ENCODE measurements around the gene UVRAG.
A peak's percentile ranks its signal among the peaks of the same experiment; 100 is the strongest.

UVRAG gene

DNA sequence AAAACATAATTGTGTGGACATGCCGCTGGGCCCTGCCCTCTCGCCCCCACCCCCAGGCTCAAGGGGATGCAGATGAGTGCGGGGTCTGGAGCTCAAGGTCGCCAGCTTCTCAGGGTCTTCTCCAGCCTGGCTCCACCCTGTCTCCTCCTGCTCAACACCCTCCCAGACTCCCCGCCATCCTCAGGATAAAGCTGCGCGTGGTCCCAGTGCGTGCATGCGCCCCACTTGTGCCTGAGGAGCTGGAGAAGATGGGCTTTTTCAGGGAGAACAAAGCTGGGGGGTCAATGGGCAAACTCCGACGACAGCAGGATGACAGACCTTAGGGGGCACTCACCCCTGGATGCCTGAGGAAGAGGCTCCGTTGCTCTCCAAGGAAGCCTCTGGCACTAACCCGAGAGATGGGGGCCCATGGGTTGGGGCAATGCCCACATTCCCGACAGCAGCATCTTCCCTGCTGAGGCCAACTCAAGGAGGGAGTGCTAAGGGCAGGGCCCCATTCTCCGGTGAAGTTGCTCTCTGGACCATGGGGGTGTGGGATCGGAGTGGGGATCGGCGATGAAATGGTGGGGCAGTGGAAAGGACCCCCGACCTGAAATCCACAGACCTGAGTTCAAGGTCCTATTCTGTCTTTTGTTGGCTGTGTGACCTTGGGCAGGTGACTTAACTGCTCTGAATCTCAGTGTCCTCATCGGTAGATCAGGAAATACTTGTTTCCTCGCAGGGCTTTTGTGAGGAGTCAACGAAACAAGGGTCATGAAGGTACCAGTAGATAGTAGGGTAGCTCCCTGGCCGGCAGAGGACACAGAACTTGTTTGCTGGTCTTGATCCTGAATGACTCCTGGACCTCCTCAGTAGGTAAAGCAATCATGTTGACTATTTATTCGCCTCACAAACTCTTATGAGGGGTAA lies 343.6 kb downstream of the UVRAG start:
- DNase-seq = no peak

GRCh38 chr11:76159303-76159937 lies 344.4 kb downstream of the UVRAG start:
- no peak for DNase-seq

GRCh38 chr11:76159983-76160661 lies 345.1 kb downstream of the UVRAG start:
- no peak for DNase-seq

- DNase-seq = no peak
Measured at GRCh38 chr11:76160856-76161255, 345.8 kb downstream of the UVRAG start.

GRCh38 chr11:76161261-76161961 lies 346.4 kb downstream of the UVRAG start:
- no peak for DNase-seq

DNA sequence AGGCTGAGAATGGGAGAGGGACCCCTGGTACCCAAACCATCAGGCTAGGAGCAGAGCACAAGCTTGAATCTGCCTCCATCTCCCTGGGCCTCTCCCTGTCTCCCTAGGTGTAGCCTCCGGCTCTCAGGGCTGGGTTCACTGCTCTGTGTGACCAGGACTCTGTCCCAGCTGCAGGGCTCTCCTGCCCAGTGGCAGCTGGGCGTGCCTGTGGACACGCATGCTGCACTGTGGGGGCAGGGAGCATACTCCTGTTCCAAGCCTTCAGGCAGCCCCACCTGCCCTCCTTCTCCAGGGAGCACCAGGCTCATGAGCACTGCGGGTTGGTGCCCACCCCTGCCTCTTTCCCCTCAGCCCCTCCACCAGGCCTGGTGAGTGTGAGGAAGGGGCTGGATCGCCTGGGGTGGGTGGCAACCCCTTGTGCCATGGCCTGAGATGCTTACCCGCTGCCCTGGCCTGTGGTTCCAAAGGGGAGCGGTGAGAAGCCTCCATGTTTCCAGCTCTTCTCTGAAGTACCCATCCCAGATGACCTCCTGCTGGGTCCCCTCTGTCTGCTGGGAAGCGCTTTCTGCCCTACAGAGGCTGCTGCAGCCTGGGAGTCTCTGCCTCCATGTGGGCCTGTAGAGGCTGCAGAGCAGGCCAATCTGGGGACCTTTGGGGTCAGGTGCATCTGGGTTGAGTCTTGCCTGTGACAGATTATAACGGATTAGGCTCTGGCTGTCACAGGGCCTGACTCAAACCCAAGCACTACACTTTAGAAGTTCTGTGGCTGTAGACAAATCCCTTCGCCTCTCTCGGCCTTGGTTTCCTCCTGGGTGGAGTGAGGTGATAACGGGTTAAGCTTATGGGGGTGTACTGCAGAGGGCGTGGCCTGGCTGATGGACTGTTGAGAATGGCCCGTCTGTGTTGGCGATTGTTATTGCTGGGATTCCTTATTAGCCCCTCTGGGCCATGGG lies 347.6 kb downstream of the UVRAG start:
- DNase-seq = no peak

DNA sequence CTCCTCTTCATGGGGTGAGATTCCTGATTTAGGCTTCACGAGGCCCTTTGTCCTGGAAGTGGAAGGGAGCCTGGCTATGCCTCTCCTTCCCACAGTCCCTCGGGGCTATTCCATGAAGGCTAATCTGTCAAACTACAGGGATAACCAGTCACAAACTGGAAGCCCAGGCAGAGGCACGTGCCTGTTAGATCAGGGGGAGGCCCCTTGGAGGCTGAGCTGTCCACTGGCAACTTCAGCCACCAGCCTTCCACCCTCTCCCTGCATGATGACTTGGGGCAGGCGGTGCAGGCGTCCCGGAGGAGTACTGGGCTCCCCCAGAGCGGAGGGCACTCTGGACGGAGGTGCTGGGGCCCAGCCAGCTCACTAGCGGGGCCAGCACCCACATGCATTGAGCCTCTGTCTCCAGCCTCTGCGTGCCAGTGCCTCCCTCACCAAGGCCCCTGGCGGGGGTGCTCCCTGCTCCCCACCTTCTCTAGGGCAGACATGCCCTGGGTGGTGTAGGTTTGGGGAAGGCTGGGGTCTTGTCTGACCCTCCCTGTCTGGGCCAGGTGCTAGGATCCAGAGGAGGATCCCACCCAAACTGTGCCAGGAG lies 348.4 kb downstream of the UVRAG start:
- no peak for DNase-seq

DNA sequence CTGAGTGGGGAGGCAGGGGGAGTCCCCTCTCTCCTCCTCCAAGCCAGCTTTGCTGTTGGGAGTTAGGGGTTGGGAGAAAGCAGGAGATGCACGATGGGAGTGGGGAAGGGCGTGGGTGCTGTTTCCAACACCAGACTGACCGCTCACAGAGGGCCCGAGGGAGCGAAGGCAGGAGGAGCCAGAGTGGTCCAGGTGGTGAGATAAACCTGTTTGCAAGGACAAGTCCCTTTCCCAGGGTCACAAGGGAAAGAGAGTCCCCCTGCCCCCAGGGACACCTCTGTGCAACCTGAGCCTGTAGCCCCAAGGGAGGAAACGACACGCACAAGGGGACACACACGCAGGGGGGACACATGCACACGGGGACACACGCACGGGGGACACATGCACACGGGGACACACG lies 349.1 kb downstream of the UVRAG start:
- no peak for DNase-seq

GRCh38 chr11:76164861-76165751 lies 350.1 kb downstream of the UVRAG start:
- DNase-seq = no peak

- DNase-seq = peak; percentile 30
Measured at GRCh38 chr11:76166314-76166713, 351.3 kb downstream of the UVRAG start.

DNA sequence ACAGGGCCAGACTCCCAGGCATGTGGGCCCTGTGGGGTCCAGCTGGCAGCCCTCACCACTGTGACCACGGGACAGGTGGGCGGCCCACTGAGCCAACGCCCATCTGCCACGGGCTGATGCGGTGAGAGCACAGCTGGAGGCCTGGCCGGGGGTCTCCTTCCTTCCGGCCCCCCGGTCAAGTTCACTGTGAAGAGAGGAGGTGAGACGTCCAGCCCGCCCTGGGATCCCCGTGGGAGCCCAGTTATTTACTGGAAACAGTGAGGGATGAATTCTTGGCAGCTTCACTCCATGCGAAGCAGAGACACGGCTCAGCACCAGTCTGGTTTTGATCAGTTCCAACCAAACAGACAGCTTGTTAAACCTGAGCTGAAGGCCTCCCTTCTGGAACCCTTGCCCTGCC lies 352.6 kb downstream of the UVRAG start:
- DNase-seq = no peak

- no peak for DNase-seq
Measured at GRCh38 chr11:76169473-76169896, 354.5 kb downstream of the UVRAG start.

DNA sequence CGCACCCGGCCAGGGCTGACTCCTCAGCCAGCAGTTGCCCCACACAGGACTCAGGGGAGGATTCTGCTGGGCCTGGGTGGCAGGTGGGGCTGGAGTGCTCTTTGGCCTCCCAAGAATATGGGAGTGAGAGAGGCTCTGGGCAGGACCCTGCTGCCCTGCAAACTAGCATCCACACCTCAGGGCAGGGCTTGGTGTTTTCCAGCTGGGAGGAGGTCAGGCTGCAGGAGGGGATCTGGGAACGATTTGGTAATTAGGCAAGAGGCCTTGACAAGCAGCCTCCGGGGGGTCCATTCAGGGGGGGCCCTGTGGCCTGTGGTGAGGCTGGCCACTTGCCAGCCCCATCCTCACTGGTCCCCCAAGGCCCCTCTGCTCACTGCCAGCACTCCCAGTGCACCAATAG lies 355.5 kb downstream of the UVRAG start:
- no peak for DNase-seq

DNA sequence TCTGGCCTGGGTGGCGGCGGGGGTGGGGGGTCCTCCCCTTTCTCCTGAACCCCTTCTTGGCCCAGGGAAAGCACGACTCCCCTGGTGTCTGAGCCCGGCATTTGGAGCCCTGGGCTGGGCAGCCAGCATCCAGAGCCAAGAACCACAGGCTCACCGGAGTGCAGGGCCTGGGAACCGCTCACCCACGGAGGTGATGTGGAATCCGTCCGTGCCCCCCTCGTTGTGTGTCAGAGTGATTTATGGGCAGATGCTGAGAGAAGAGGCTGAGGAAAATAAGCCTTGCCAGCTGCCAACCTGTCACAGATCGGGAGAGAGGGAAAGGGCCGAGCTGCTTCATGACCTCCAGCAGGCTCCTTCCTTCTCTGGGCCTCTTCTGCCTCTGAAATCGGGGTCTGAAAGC lies 357.6 kb downstream of the UVRAG start:
- no peak for DNase-seq

- no peak for DNase-seq
Measured at GRCh38 chr11:76173663-76174062, 358.7 kb downstream of the UVRAG start.

DNA sequence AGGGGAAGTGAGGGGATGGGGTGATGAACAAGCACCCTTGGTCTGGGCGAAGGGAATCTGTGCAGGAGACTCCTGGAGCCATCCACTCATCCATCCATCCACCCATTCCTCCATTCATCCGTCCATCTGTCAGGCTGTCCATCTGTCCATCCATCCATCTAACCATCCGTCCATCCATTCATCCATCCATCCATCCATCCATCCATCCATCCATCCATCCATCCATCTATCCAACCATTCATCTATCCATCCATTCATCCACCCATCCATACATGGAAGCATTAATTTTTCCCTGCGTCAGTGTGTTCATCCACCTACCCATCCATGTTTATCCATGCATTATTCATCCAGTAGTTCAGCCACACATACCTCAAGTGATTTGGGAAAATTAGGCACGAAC lies 359.3 kb downstream of the UVRAG start:
- DNase-seq = no peak

DNA sequence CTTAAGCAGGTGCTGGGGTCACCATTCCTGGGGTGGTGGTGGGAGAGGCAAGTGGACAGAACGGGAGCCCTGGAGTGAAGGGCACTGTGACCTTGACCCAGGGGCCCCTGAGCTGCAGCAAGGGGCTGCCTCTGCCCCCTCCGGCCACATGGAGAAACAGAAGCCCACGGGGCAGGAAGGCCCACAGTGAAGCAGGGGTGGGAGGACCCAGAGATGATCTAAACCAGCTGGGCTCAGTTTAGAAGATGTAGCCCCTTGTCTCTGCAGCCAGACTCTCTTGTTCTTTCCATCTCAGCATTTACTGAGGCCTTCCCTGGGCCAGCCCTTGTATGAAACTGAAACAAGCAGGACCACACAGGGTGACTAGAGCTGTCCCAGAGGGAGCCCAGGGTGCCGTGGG lies 360.8 kb downstream of the UVRAG start:
- no peak for DNase-seq

- no peak for DNase-seq
Measured at GRCh38 chr11:76176463-76176862, 361.5 kb downstream of the UVRAG start.

- DNase-seq = no peak
Measured at GRCh38 chr11:76177250-76177686, 362.3 kb downstream of the UVRAG start.

DNA sequence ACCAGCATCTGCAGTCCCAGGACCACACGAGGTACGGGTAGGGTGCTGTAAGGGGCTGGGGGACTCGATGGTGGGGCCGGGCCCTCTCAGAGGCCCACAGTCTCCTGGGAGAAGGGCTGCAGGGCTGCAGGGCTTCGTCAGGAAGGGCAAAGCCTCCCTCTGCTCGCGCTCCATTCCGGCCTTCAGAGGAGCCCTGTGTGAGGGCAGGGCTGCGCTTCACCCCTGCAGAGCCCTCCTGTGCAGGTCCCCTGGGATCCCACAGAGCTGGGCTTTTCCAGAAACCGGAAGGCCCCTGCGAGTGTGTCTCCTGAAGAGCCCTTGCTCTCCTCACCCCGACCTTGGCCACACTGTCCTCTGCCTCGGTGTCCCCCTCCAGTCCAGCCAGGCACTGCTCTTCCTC lies 364.1 kb downstream of the UVRAG start:
- DNase-seq = no peak
